CD4-positive, alpha-beta memory T cell (primary cell): ENCODE results near the gene CSTB. TPM values are rescaled to one million over a fixed set of nuclear protein-coding genes. Genes with fewer than 3 reads are reported as not detected.

Experiments
- CTCF ChIA-PET: fragments of 350-600 bp; sonication (Branson Sonifier 250); formaldehyde crosslinking; loops from one replicate; lab custom pipeline; 2021; ENCODE audit warnings: inconsistent platforms; ENCODE audit not compliant: partially characterized antibody; lab: Charles Lee
- POLR2A ChIA-PET: fragments of 350-600 bp; sonication (Branson Sonifier 250); formaldehyde crosslinking; loops from one replicate; lab custom pipeline; 2021; ENCODE audit not compliant: partially characterized antibody; lab: Charles Lee
- DNase-seq, 5 donors: peaks; one replicate each; pipeline versions ENCODE4 v3.0.0 to v3.0.0-alpha.2; 2020 to 2022; ENCODE audit warnings: mixed read lengths in 1 of 5
- H3K27ac ChIP-seq: one replicate; pipeline ENCODE4 v1.7.0; 2013; ENCODE audit warnings: low read depth, low read length
- H3K27me3 ChIP-seq: 2 replicates; pipeline ENCODE4 v1.7.0; 2013; ENCODE audit warnings: mild to moderate bottlenecking, low read length, moderate library complexity; ENCODE audit not compliant: insufficient read depth
- H3K36me3 ChIP-seq: 2 replicates; pipeline ENCODE4 v1.7.0; 2013; ENCODE audit warnings: mild to moderate bottlenecking, low read length, moderate library complexity; ENCODE audit not compliant: insufficient read depth
- H3K4me1 ChIP-seq: 2 replicates; pipeline ENCODE4 v1.7.0; 2013; ENCODE audit warnings: mild to moderate bottlenecking, low read length, moderate library complexity; ENCODE audit not compliant: insufficient read depth
- H3K4me3 ChIP-seq, 2 donors: one replicate each; pipeline ENCODE4 v1.7.0; 2013; ENCODE audit warnings: low read length in 2 of 2, mild to moderate bottlenecking in 1 of 2
- H3K9me3 ChIP-seq, 2 donors: one replicate each; pipeline ENCODE4 v1.7.0; 2013; ENCODE audit warnings: low read length in 2 of 2, control low read depth in 1 of 2; ENCODE audit not compliant: control insufficient read depth in 1 of 2
- H3K27ac Mint-ChIP-seq, 7 donors: one replicate each; pipeline ENCODE4 v1.8.0; 2020 to 2021; ENCODE audit warnings: mixed read lengths in 7 of 7, mild to moderate bottlenecking in 6 of 7, inconsistent platforms in 3 of 7, moderate library complexity in 3 of 7
- H3K27me3 Mint-ChIP-seq, 2 donors: one replicate each; pipeline ENCODE4 v1.8.0; 2020 to 2021; ENCODE audit warnings: mixed read lengths in 2 of 2
- H3K36me3 Mint-ChIP-seq, 2 donors: one replicate each; pipeline ENCODE4 v1.8.0; 2020 to 2021; ENCODE audit warnings: mixed read lengths in 2 of 2, inconsistent platforms in 1 of 2, mild to moderate bottlenecking in 1 of 2
- H3K4me1 Mint-ChIP-seq, 4 donors: one replicate each; pipeline ENCODE4 v1.8.0; 2020 to 2021; ENCODE audit warnings: mixed read lengths in 4 of 4, mild to moderate bottlenecking in 1 of 4
- H3K4me3 Mint-ChIP-seq, 8 donors: one replicate each; pipeline ENCODE4 v1.8.0; 2020 to 2021; ENCODE audit warnings: mixed read lengths in 8 of 8, mild to moderate bottlenecking in 7 of 8, moderate library complexity in 6 of 8, inconsistent platforms in 3 of 8
- H3K9me3 Mint-ChIP-seq, 8 donors: one replicate each; pipeline ENCODE4 v1.8.0; 2020 to 2021; ENCODE audit warnings: mixed read lengths in 8 of 8, mild to moderate bottlenecking in 5 of 8, inconsistent platforms in 3 of 8, moderate library complexity in 1 of 8
- intact Hi-C: fragments of 100-400 bp; cut with micrococcal nuclease; formaldehyde crosslinking; loops from one replicate; pipeline ENCODE4 v1.15.1; 2023
- polyA plus RNA-seq, 2 donors: library from polyadenylated mRNA; unstranded; fragments of 300-500 nt; fragmentation: Illumina TruSeq; gene quantifications; one replicate each; pipeline ENCODE4 v1.2.3, GENCODE V29; 2021
- total RNA-seq, 2 experiments: library from RNA; stranded (reverse); gene quantifications; one replicate each; pipeline ENCODE4 v1.2.3, GENCODE V29; 2021

The CSTB gene
- total and polyA plus RNA-seq, 4 experiments from 2014 or later, result 46.0 to 97.0 (median 58.6) TPM

- H3K9me3 Mint-ChIP-seq, result peaks cover 5 to 11% (median 8%) of the 10 kb centered on the region in 8 donors
- ChIA-PET CTCF (interaction anchor here (0.5 kb wide), 1 partner anchor 43 kb away, joined by 4 read pairs; no protein-coding TSS in a partner anchor), POLR2A (no interaction called here)
- H3K27ac Mint-ChIP-seq, result no peak overlapping the region
- intact Hi-C loops, result no loop called here
- H3K27me3 Mint-ChIP-seq, result peaks cover 0 to 1% of the 10 kb centered on the region in 2 donors
- H3K9me3 ChIP-seq, result peaks cover 0 to 7% of the 10 kb centered on the region in 2 donors
- no peak for DNase-seq
- H3K4me3 ChIP-seq, result no peak overlapping the region
- H3K4me1 Mint-ChIP-seq, result peaks cover 0 to 2% (median 2%) of the 10 kb centered on the region in 4 donors
- H3K36me3 ChIP-seq, result no peaks in the 10 kb centered on the region
- H3K27ac ChIP-seq, result no peak overlapping the region
- H3K36me3 Mint-ChIP-seq, result peaks cover 0 to 7% of the 10 kb centered on the region in 2 donors
- no peaks in the 10 kb centered on the region for H3K27me3 ChIP-seq
- no peaks in the 10 kb centered on the region for H3K4me1 ChIP-seq
- no peak overlapping the region for H3K4me3 Mint-ChIP-seq
Observed at GRCh38 chr21:43819511-43820405, 43.6 kb upstream of the CSTB start.

DNA sequence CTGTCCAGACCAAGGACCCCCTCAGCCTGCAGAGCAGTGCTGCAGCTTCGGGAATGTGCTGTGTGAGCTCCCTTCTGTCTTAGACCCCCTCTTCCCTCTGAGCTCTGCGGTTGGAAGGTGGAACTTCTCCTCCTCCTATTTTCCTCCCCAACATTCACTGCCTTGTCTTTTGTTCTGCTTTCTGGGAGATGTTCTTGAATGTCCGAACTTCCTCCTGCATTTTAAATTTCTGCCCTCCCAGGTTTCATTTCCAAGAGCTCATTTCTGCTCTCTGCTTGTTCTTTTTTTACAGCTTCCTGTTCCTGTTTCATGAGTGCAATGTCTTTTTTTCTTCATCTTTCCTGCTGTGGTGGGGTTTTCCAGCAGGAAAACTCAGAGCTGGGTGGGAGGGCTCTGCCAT, 42.6 kb upstream of the CSTB start:
- ChIA-PET CTCF (interaction anchor here (1.0 to 1.3 kb wide), 2 partner anchors 9 to 10 kb away, joined by 4 read pairs; no protein-coding TSS in a partner anchor), POLR2A (no interaction called here)
- DNase-seq, result no peak
- H3K27ac ChIP-seq, result no peak overlapping the region
- no peak overlapping the region for H3K4me3 Mint-ChIP-seq
- no peaks in the 10 kb centered on the region for H3K4me1 ChIP-seq
- H3K4me3 ChIP-seq, result no peak overlapping the region
- H3K36me3 Mint-ChIP-seq, result peaks cover 0 to 7% of the 10 kb centered on the region in 2 donors
- H3K27ac Mint-ChIP-seq, result no peak overlapping the region
- peaks cover 5 to 11% (median 8%) of the 10 kb centered on the region in 8 donors for H3K9me3 Mint-ChIP-seq
- H3K27me3 Mint-ChIP-seq, result peaks cover 0 to 2% of the 10 kb centered on the region in 2 donors
- peaks cover 0 to 4% (median 3%) of the 10 kb centered on the region in 4 donors for H3K4me1 Mint-ChIP-seq
- no peaks in the 10 kb centered on the region for H3K36me3 ChIP-seq
- peaks cover 0 to 7% of the 10 kb centered on the region in 2 donors for H3K9me3 ChIP-seq
- H3K27me3 ChIP-seq, result no peaks in the 10 kb centered on the region
- intact Hi-C loops, result no loop called here

GRCh38 chr21:43817157-43818086, 41.3 kb upstream of the CSTB start:
- H3K4me3 Mint-ChIP-seq, result no peak overlapping the region
- peaks cover 0 to 7% of the 10 kb centered on the region in 2 donors for H3K36me3 Mint-ChIP-seq
- Histone ChIP-seq H3K36me3 (no peaks in the 10 kb centered on the region), H3K4me1 (no peaks in the 10 kb centered on the region), H3K27ac (no peak overlapping the region), H3K4me3 (no peak overlapping the region), H3K27me3 (no peaks in the 10 kb centered on the region), H3K9me3 (peaks cover 0 to 7% of the 10 kb centered on the region in 2 donors)
- ChIA-PET POLR2A (interaction anchor here (0.6 kb wide), 1 partner anchor 204 kb away, joined by 3 read pairs; no protein-coding TSS in a partner anchor), CTCF (interaction anchor here (1.0 to 1.3 kb wide), 2 partner anchors 9 to 10 kb away, joined by 4 read pairs; no protein-coding TSS in a partner anchor)
- intact Hi-C loops, result no loop called here
- peaks cover 0 to 2% of the 10 kb centered on the region in 2 donors for H3K27me3 Mint-ChIP-seq
- no peak overlapping the region for H3K27ac Mint-ChIP-seq
- peaks cover 0 to 4% (median 3%) of the 10 kb centered on the region in 4 donors for H3K4me1 Mint-ChIP-seq
- H3K9me3 Mint-ChIP-seq, result peaks cover 5 to 11% (median 8%) of the 10 kb centered on the region in 8 donors
- DNase-seq, result no peak

GRCh38 chr21:43816611-43817071, 40.5 kb upstream of the CSTB start:
- CTCF ChIA-PET, result no interaction called here
- peaks cover 0 to 7% of the 10 kb centered on the region in 2 donors for H3K9me3 ChIP-seq
- intact Hi-C loops, result no loop called here
- Mint-ChIP-seq H3K27me3 (peaks cover 0 to 2% of the 10 kb centered on the region in 2 donors), H3K9me3 (peaks cover 5 to 11% (median 8%) of the 10 kb centered on the region in 8 donors), H3K4me3 (no peak overlapping the region), H3K27ac (no peak overlapping the region), H3K36me3 (peaks cover 0 to 7% of the 10 kb centered on the region in 2 donors), H3K4me1 (peaks cover 0 to 5% (median 3%) of the 10 kb centered on the region in 4 donors)
- DNase-seq, result no peak
- no peaks in the 10 kb centered on the region for H3K36me3 ChIP-seq
- H3K27me3 ChIP-seq, result no peaks in the 10 kb centered on the region
- no peaks in the 10 kb centered on the region for H3K4me1 ChIP-seq
- POLR2A ChIA-PET, result no interaction called here
- no peak overlapping the region for H3K27ac ChIP-seq
- H3K4me3 ChIP-seq, result no peak overlapping the region

DNA sequence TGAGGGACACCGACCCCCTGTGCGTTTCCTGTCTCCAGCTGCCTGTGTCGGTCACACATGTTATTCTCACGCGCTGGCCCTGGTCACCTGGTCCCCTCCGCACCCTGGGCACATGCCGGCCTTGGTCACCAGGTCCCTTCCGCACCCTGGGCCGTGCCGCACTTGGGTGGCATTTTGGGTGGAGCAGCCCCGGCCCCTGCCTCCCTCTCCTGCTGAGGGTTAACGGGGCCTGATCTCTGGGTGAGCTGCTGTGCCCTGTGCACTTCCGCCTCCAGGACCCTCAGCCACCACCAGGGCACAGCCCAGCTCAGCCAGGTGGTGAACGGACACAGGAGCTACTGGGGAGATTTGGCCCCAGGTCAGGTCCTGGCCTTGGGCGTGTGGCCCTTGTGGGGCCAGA, 39.9 kb upstream of the CSTB start:
- H3K4me1 Mint-ChIP-seq, result peaks cover under 1 to 5% (median 3%) of the 10 kb centered on the region in 4 donors
- no peak overlapping the region for H3K4me3 Mint-ChIP-seq
- peaks cover 5 to 11% (median 8%) of the 10 kb centered on the region in 8 donors for H3K9me3 Mint-ChIP-seq
- Histone ChIP-seq H3K9me3 (peaks cover 0 to 7% of the 10 kb centered on the region in 2 donors), H3K4me3 (no peak overlapping the region), H3K27me3 (no peaks in the 10 kb centered on the region), H3K36me3 (no peaks in the 10 kb centered on the region), H3K27ac (no peak overlapping the region), H3K4me1 (peaks cover 2% of the 10 kb centered on the region)
- peaks cover 0 to 7% of the 10 kb centered on the region in 2 donors for H3K36me3 Mint-ChIP-seq
- ChIA-PET POLR2A (no interaction called here), CTCF (no interaction called here)
- H3K27ac Mint-ChIP-seq, result no peak overlapping the region
- H3K27me3 Mint-ChIP-seq, result peaks cover 0 to 2% of the 10 kb centered on the region in 2 donors
- DNase-seq, result no peak
- intact Hi-C loops, result no loop called here

DNA sequence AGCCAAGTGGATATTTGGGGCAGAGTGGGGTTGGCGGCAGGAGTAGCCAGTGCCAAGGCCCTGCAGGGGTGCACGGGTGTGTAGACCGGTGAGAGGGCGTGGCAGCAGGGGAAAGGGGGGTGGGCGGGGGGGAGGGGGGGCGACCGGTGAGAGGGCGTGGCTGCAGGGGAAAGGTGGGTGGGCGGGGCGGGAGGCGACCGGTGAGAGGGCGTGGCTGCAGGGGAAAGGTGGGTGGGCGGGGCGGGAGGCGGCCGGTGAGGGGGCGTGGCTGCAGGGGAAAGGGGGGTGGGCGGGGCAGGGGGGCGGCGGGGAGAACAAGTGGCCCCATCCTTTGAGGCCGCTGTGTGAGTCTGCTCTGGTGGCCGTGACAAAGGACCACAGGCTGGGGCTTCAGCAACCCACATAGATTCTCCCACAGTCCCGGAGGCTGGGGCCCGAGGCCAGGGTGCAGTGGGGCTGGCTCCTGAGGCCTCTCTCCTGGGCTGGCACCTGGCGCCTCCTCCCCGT, 39.1 kb upstream of the CSTB start:
- Mint-ChIP-seq H3K9me3 (peaks cover 5 to 11% (median 8%) of the 10 kb centered on the region in 8 donors), H3K4me3 (peak overlapping the region in 1 of 8 donors; percentile 31), H3K27me3 (peaks cover 0 to 2% of the 10 kb centered on the region in 2 donors), H3K36me3 (peaks cover 0 to 7% of the 10 kb centered on the region in 2 donors), H3K27ac (peak overlapping the region in 1 of 7 donors; percentile 48), H3K4me1 (peaks cover 6 to 10% (median 7%) of the 10 kb centered on the region in 4 donors)
- Histone ChIP-seq H3K36me3 (no peaks in the 10 kb centered on the region), H3K4me1 (peaks cover 8% of the 10 kb centered on the region), H3K4me3 (no peak overlapping the region), H3K27me3 (no peaks in the 10 kb centered on the region), H3K9me3 (peaks cover 0 to 7% of the 10 kb centered on the region in 2 donors), H3K27ac (no peak overlapping the region)
- ChIA-PET CTCF (no interaction called here), POLR2A (no interaction called here)
- no peak for DNase-seq
- intact Hi-C loops, result no loop called here
